Hematopoietic multipotent progenitor cell treated with erythropoietin and hydrocortisone succinate and interleukin-3 and kit ligand, for 4 days (in vitro differentiated cells): ENCODE data around the gene TRIB2.
A peak's percentile ranks its signal among the peaks of the same experiment; 100 is the strongest.

Source experiments
- DNase-seq: peaks from one replicate; pipeline ENCODE4 v3.0.0-alpha.2; 2015

TRIB2 gene

GRCh38 chr2:12701786-12702167 lies 15.0 kb upstream of the TRIB2 start:
- no peak for DNase-seq

GRCh38 chr2:12702168-12703121 lies 14.3 kb upstream of the TRIB2 start:
- no peak for DNase-seq

DNA sequence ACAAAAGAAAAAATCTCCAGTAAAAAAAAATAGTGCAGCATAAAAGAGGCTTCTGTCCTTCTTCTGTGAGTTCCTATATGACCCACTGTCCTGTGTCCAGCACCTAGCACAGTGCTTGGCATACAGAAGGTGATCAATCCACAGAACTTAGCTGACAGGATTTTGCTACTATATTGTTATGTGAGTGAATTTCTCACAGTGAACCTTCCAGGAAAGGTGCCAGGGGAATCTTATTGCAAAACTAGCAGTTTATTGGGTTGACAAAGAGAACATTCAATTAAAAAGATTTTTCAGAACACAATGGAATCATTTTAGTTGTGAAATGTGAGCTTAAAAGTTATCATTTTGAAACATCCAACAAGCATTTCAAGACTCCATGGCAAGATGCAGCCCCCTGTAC lies 12.4 kb upstream of the TRIB2 start:
- DNase-seq, result no peak

DNA sequence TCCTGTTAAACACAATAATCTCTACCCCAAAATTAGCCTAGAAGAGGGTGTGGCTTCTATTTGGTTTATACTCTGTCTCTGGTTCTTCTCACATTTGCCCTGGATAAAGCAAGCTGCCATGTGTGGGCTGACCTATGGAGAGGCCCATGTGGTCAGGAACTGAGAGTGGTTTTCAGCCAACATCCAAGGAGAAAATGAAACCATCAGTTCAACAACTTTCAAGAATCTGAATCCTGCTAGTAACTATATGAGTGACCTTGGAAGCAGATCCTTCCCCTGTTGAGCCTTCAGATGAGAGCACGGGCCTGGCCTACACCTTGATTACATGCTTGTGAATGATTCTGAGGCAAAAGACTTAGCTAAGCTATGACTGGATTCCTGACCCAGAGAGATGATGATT lies 11.5 kb upstream of the TRIB2 start:
- DNase-seq, result peak; percentile 47

DNA sequence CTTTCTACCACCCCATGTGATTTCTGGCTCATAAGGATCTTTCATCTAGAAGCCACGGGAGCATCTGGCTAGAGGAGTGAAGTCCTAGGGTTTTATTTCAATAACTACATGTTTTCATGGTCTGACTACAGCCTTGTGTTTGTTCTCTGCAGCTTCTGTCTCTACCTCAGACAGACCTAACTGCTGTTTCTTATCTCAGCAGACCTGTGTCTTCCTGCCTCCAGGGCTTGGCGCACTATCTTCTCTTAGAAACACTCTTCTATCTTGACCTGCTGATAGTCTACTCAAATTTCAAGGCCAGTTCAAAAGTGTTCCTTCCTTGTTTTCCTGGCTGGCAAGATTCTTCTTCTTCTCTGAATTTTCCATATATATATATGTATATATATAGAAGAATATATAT lies 11.0 kb upstream of the TRIB2 start:
- DNase-seq, result peak; percentile 81

DNA sequence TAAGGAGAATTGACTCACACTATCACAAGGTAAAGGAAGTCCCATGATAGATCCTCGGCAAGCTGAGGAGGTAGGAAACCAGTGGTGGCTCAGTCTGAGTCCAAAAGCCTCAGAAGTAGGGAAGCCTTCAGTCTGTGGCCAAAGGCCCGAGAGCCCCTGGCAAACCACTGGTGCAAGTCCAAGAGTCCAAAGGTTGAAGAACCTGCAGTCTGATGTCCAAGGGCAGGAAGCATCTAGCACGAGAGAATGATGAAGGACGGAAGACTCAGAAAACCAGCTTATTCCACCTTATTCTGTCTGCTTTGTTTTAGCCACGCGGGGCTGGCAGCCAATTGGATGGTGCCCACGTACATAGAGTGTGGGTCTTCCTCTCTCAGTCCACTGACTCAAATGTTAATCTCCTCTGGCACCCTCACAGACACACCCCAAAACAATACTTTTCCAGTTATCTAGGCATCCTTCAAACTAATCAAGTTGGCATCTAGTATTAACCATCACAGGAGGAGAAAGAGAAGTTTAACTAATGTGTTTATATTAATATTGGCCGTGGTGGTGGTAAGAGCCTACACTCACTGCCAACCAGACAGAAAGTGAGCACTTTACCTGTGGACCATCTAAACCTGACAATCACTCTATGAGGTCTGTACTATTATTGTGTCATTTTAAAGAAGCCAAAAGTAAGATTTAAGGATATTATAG lies 8.1 kb upstream of the TRIB2 start:
- no peak for DNase-seq

DNA sequence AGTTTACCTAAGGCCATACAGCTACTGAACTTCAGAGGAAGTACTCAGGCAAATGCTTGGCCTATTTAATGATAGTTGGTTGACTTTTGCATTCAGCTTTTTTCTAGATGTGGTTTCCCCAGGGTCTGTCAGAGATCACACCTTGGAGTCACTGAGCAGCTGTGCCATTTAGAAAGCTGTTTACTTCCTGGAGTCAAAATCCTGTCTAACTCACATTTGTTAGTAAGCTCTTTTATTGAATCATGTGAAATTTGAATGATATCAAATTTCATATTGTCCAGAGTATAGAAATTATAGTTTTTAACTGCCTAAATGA lies 7.6 kb upstream of the TRIB2 start:
- DNase-seq, result no peak

DNA sequence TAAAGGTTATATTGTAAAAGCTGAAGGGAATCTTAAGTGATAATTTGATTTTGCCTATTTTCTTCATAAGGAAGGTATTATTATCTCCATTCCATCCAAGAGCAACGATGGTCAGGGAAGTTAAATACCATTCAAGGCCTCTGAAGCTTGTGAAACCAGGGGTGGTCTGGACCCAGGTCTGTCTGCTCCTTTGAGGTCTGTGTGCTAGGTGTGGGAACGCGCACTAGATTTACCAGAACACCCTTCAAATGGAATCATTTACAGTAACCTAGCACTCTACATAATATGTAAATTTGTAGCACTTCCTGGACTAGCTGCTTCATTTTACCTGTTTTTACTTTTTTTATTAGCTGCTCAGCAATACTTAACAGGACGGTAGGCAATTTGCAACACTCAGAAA lies 6.4 kb upstream of the TRIB2 start:
- no peak for DNase-seq

GRCh38 chr2:12711339-12711738 lies 5.4 kb upstream of the TRIB2 start:
- DNase-seq, result no peak

DNA sequence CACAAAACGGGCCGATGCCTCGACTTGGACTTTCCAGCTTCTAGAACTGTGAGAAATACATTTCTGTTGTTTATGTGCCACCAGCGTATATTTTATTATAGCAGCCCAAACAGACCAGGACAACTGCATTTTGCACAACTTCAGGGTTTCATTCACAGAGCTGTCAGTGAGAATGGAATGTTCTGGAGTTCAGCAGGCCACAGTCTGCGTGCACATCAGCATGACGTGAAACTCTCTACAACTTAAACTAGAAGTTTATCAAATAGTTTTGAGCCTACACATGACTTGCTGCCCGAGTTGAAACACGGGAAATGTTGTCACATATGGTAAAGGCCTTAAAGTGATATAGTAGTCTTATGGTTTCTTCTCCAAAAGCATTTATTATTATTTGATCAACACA lies 3.9 kb upstream of the TRIB2 start:
- no peak for DNase-seq

DNA sequence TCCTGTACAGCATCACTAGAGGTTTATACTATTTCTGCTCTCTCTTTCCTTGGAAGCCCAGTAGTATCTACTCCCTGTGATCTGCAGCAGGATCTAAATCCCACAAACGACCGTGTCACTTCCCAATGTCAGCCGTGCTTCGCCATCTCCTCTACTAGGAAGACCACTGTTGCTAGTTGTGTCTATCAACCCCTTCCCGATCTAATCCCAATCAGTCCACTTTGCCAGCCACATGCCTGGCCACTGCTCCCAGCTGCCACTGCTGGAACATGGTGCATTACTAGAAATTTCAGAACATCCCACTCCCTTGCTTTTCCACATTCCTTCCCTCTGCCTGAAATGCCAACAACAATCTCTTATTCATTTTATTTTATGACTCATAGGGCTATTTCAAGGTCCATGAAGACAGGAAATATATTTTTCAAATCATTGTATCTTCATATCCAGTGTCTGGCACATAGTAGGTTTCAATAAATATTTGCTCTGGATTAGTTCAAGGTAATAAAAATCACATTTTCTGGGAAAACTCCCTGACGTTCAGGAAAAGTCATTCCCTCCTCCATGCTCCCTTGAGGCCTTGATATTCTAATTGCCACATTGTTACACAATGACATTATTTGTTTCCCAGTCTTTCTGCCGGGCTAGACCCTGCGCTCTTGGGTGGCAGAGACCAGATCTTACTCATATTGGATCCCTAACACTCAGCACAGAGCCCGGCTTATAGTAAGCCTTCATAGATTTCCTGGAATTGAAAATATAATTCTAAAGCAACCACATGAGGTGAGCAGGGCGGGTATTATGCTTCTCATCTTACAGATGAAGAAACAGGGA lies 2.1 kb upstream of the TRIB2 start:
- no peak for DNase-seq

- DNase-seq, result no peak
Observed at GRCh38 chr2:12715258-12716031, 1.3 kb upstream of the TRIB2 start.

DNA sequence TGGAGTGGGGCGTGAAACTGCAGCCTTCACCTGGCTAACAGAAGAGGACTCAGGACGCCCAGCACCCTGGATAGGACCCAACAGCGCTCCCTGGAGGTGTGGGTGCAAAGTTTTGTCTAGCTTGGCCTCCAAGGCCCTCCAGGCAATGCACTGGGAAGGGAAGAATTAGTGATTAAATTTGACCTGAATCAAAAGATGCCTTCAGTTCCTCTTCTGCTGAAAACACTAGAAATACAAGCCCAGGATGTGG lies 779 bp upstream of the TRIB2 start:
- peak; percentile 91 for DNase-seq

GRCh38 chr2:12717191-12718014 lies 667 bp downstream of the TRIB2 start:
- peak; percentile 80 for DNase-seq

GRCh38 chr2:12718015-12718671 lies 1.4 kb downstream of the TRIB2 start:
- peak; percentile 51 for DNase-seq

- DNase-seq, result no peak
Observed at GRCh38 chr2:12718711-12719399, 2.1 kb downstream of the TRIB2 start.

GRCh38 chr2:12719400-12720277 lies 2.9 kb downstream of the TRIB2 start:
- no peak for DNase-seq

DNA sequence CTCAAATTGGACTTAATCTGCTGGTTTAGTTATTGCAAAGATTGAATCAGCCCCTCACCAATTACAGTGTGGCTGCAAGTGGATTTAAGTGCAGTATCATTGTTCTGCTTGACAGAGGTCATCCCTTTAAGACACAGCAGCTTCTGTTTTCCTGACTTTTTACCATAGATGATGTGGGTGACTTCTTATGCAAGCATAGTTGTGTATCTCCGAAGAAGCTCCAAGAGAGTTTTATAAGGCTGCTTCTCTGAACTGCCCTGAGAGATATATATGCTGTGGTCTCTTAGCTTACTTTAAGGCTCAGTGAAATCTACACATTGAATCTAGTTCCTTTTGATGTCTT lies 3.5 kb downstream of the TRIB2 start:
- DNase-seq, result no peak

GRCh38 chr2:12720754-12721378 lies 4.1 kb downstream of the TRIB2 start:
- DNase-seq, result no peak
